NCI-H146 (cell line): ENCODE data around the gene BTBD17.
"Not testable (repeated sequence)": the region's sequence is repeated elsewhere in the genome, so short reads cannot be mapped to it uniquely, and the experiment has no call there.

Experiments
- DNase-seq: peaks from one replicate; lab custom pipeline; 2025; lab: John Stamatoyannopoulos, UW

The BTBD17 gene

GRCh38 chr17:74361230-74362068 lies at the start of gene BTBD17:
TSS of gene BTBD17 (minus strand) at chr17:74361868. CDS start at chr17:74361819, 49 bp downstream.
- peak; percentile 33 for DNase-seq

DNA sequence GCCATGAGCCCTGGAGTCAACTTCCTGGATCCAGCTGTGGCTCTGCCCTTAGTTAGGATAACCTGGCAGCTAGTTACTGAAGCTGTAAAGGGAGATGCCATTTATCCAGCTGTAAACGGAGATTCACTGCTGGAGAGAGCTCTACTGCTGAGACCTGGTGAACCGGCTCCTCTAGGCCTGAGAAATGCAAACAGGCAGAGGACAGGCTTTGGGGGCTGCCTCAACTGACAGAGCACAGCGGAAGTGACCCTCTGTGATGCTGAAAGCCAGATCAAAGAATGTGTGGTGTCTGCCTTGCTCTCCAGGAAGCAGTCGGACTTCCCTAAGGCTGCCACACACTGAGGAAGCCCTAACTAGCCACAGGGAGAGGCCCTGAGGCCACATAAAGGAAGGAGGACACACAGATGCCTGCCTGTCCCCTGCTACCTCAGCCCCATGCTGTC lies 48.4 kb upstream of the BTBD17 start:
- no peak for DNase-seq

GRCh38 chr17:74408815-74409214 lies 47.1 kb upstream of the BTBD17 start:
- no peak for DNase-seq

DNA sequence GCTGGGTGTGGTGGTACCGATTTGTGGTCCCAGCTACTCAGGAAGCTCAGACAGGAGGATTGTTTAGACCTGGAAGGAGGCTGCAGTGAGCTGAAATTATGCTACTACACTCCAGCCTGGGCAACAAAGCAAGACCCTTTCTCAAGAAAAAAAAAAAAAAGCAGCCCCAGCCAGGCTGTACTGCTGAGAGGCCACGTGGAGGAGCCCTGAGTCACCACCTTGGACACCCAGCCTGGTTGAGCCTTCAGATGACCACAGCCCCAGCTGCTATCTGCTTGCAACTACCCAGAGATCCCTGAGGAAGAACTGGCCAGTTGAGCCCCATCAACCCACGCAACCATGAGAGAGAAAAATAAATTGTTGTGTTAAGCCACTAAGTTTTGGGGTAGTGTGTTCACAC lies 46.6 kb upstream of the BTBD17 start:
- DNase-seq = no peak

DNA sequence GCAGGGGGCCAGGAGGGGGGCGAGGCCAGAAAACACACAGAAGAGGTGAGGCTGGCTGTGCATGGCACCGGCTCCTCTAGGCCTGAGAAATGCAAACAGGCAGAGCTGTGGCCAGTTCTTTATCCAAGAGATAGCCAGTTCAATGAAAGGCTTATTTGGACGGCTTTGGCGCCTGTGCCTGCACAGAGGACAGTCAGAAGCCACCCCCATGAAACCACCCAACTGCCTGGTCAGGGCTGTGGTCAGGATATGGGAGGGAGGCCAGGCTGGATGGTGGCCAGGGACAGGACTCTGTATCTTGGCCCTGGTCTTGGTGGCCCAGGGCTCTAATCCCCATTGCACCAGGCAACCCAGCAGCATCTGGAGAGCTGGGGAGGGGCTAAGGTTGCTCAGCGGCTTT lies 45.7 kb upstream of the BTBD17 start:
- no peak for DNase-seq

DNA sequence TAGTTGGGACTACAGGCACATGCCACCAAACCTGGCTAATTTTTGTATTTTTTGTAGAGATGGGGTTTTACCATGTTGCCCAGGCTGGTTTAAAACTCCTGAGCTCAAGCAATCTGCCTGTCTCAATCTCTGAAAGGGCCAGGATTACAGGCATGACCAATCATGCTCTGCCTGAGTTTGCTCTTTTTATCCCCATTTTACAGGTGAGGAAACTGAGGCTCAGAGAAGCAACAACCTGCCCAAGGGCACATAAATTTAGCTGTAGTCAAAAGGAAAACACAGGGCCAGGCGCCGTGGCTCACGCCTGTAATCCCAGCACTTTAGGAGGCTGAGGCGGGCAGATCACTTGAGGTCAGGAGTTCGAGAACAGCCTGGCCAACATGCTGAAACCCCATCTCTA lies 43.6 kb upstream of the BTBD17 start:
- not testable (repeated sequence) for DNase-seq

GRCh38 chr17:74404789-74405188 lies 43.1 kb upstream of the BTBD17 start:
- no peak for DNase-seq

- DNase-seq = no peak
These were observed 42.5 kb upstream of the BTBD17 start for GRCh38 chr17:74404218-74404617.

DNA sequence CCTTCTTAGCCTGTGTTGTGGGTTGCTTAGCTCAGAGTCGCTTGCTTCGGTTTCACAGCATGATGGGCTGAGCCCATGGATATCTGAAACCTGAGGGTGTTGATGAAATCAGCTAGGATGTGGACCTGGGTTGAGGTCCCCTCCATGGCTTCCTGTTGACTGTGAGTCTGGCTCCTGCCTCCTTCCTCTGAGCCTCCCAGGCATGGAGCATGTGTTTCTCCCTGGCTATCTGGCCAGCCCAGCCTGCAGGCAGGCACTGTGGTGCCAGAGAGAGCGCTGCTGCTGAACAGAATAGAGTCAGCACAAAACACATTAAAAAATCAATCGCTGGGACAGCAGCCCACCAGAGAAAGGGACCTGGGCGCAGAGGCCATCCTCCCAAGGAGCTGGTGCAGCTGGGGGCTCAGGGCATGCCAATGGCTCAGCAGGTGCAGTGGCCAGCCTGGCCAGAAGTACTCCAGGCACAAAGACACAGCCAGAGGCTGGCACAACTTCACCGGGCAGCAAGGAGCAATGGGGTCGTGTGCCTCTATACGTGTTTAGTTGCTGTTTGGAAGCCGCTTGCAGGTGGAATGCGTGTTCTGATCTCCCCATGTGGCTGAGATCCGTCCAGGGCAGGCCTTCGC lies 42.0 kb upstream of the BTBD17 start:
- DNase-seq = no peak

GRCh38 chr17:74402048-74402447 lies 40.4 kb upstream of the BTBD17 start:
- DNase-seq = no peak

DNA sequence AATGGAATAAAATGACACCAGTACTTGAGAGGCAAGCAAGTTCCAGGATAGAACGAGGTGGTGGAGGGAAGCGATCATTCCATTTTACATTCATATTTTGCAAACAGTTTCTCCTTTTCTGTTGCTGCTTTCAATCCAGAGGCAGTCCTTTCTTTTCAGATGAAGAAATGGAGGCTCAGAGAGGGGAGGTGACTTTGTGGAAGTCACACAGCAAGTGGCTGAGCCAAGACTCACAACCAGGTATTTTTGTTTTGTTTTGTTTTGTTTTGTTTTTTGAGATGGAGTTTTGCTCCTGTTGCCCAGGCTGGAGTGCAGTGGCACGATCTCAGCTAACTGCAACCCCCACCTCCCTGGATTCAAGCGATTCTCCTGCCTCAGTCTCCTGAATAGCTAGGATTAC lies 34.9 kb upstream of the BTBD17 start:
- no peak for DNase-seq

DNA sequence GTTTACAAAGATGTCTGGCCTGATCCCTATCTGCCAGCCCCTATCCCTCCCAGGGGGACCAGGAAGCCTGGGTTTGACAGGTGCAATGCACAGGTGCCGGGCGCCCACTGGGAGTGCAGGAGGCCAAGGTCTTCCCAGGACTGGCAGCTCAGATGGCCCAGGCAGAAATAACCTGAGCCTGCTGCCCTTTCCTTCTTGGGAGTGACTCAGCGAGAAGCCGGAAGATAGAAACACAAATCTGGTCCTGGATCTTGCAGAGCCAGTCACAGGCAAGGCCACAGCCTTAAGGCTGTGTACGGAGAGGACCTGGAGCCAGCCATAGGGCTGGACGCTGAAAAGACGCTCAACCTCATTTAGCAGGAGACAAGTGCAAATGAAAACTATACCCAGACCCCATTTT lies 33.3 kb upstream of the BTBD17 start:
- no peak for DNase-seq

GRCh38 chr17:74394275-74394950 lies 32.7 kb upstream of the BTBD17 start:
- no peak for DNase-seq

- no peak for DNase-seq
These were observed 31.8 kb upstream of the BTBD17 start for GRCh38 chr17:74393346-74393942.

DNA sequence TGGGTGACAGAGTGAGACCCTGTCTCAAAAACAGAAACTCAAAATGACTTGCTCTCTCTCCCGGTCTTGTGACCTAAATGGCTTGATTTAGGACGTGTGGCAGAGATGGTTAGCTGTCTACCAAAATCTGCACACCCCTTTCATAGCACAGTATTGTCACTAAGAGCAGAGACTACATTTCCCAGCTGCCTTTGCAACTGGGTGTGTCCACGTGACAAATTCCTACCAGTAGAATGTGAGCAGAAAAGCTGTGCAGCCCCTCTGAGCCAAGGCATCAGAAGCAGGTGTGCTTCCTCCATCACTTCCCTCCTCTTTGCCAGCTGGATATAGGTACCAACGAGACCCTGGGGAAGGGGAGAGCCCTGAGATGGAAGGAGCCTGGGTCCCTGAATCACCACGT lies 31.2 kb upstream of the BTBD17 start:
- no peak for DNase-seq

DNA sequence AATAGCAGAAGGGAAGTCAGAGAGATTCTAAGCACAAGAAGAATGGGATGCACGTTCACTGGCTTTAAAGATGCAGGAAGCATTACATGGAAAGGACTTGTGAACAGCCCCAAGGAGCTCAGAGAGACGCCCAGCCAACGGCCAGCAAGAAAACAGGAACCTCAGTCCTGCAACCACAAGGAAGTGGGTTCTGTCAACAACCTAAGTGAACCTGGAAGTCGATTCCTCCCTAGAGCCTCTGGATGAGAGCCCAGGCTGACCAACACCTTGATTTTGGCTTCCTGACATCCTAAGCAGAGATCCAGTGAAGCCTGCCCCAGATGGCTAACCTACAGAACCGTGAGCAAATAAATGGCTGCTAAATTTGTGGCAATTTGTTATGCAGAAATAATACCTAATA lies 30.1 kb upstream of the BTBD17 start:
- DNase-seq = no peak

- DNase-seq = no peak
These were observed 29.3 kb upstream of the BTBD17 start for GRCh38 chr17:74390680-74391653.

- no peak for DNase-seq
These were observed 28.4 kb upstream of the BTBD17 start for GRCh38 chr17:74389937-74390679.

GRCh38 chr17:74389084-74389753 lies 27.6 kb upstream of the BTBD17 start:
- DNase-seq = no peak
